Activated CD4-positive, alpha-beta T cell treated with anti-CD3 and anti-CD28 coated beads for 24 hours (primary cell): ENCODE data around the gene SPAG8.

Experiments
- DNase-seq, 2 donors: peaks; one replicate each; pipeline ENCODE4 v3.0.0-alpha.2; 2020; ENCODE audit warnings: low read depth in 2 of 2

Gene SPAG8

GRCh38 chr9:35774907-35775635 is 37.0 kb downstream of the SPAG8 start:
- no peak for DNase-seq

GRCh38 chr9:35771943-35772342 is 40.1 kb downstream of the SPAG8 start:
- no peak for DNase-seq

GRCh38 chr9:35771534-35771933 is 40.5 kb downstream of the SPAG8 start:
- no peak for DNase-seq

DNA sequence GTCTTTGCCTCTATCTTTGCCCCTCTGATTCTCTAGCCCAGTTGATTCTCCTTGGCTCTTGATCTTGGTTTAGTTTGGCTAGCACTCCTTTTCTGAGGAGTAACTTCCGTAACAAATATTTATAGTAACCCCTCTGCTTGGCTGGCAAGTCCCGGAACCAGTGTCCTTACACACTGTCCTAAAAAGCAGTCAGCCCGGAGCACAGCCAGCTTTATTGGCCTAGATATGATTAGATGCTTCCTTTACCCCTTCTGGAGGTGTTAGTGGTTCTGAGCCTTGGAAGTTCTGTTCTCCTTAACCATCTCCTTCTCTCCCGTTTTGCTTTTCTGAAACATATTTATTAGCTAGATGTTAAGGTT is 41.0 kb downstream of the SPAG8 start:
- DNase-seq, result no peak

DNA sequence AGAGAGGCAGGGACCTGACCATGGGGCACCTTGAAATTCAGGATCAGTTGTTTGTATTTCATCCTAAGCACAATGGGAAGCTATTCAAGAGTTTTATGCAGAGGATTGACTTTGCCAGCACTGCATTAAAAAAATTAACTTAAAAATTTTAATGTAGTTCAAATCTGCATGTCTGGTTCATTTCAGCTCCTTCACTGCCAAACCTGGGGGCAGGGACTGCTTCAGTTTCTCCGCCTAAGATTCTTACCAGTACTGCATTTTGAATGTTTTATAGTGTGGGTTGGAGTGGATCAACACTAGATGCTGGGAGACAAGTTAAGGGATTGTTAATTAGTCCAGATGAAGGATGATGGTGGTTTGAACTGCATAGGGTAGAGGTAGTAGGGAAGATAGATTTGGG is 42.3 kb downstream of the SPAG8 start:
- no peak for DNase-seq

DNA sequence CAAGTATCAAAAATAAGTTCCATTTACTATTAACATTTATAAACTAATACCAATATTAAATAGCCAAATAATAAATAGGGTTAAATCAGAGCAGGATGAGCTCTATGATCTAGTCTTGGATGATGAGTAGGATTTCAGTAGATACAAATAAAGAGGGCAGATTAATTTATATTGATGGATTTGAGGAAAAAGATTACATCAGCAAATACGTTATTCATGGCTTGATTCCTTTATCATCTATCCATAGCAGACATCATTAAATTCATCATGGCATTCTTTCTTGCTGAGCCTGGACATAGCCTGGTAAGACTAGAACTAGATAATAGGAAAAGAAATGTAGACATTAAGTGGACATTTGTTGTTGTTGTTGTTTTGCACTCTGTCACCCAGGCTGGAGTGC is 44.6 kb downstream of the SPAG8 start:
- DNase-seq, result no peak

DNA sequence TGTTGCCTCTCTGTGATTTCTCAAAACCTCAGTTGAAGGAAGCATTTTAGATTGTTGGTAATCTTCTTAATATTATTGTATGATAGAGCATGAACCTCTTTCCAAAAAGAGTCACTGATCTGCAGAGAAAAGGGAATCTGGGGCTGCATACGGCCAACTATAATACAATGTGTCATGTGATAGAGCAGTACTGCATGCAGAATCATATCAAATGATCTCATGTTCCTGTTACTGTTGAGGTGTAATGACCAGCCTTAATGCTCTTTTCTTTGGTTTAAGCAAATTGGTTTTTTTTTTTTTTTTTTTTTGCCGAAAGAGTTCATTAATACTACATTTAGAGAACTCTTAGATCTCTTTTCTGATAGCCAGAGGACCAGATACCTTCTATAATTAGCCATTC is 45.1 kb downstream of the SPAG8 start:
- DNase-seq, result no peak

- DNase-seq, result no peak
Observed at GRCh38 chr9:35763803-35764202, 48.3 kb downstream of the SPAG8 start.

GRCh38 chr9:35763181-35763580 is 48.9 kb downstream of the SPAG8 start:
- DNase-seq, result no peak

GRCh38 chr9:35760651-35761050 is 51.4 kb downstream of the SPAG8 start:
- no peak for DNase-seq

GRCh38 chr9:35759795-35760194 is 52.3 kb downstream of the SPAG8 start:
- no peak for DNase-seq
